Esophagus muscularis mucosa (tissue), 4 donors: Measurements from ENCODE around the gene RSRC2. TPM values are rescaled to one million over a fixed set of nuclear protein-coding genes. Genes with fewer than 3 reads are reported as not detected.
"Not testable (repeated sequence)": the region's sequence is repeated elsewhere in the genome, so short reads cannot be mapped to it uniquely, and the experiment has no call there.

Experiments
- DNase-seq: peaks from one replicate; pipeline ENCODE4 v3.0.0-alpha.2; 2017; ENCODE audit errors: extremely low spot score
- H3K27ac ChIP-seq, 4 donors: fragments of 200-600 bp; sonication (generic); replicated peaks in 1 of 4; 1 replicate in 3 of 4; 2 replicates in 1 of 4; pipeline ENCODE4 v1.5.1; 2016 to 2019; ENCODE audit warnings: mild to moderate bottlenecking in 1 of 4
- H3K27me3 ChIP-seq, 4 donors: fragments of 200-600 bp; sonication (generic); one replicate each; pipeline versions ENCODE4 v1.5.1 to v1.6.0; 2016 to 2019
- H3K36me3 ChIP-seq, 4 donors: fragments of 200-600 bp; sonication (generic); one replicate each; pipeline ENCODE4 v1.5.1; 2016 to 2019
- H3K4me1 ChIP-seq, 4 donors: fragments of 200-600 bp; sonication (generic); one replicate each; pipeline ENCODE4 v1.5.1; 2016 to 2019
- H3K4me3 ChIP-seq, 4 donors: fragments of 200-600 bp; sonication (generic); 1 replicate in 2 of 4; 2 replicates in 2 of 4; pipeline ENCODE4 v1.5.1; 2016 to 2019; ENCODE audit warnings: mild to moderate bottlenecking in 4 of 4, moderate library complexity in 1 of 4
- H3K9me3 ChIP-seq, 4 donors: fragments of 200-600 bp; sonication (generic); 1 replicate in 3 of 4; 2 replicates in 1 of 4; pipeline ENCODE4 v1.5.1; 2016 to 2019
- EP300 ChIP-seq: sonication (generic); formaldehyde crosslinking; IDR thresholded peaks from one replicate; pipeline ENCODE4 v1.6.1; 2017; ENCODE audit warnings: antibody characterized with exemption
- POLR2A ChIP-seq: fragments of 450-650 bp; IDR thresholded peaks from one replicate; pipeline ENCODE4 v1.6.1; 2017; ENCODE audit warnings: antibody characterized with exemption, moderate library complexity, mild to moderate bottlenecking, low read depth
- POLR2AphosphoS5 ChIP-seq, 2 donors: sonication (generic); formaldehyde crosslinking; IDR thresholded peaks; one replicate each; pipeline ENCODE4 v1.6.1; 2017; ENCODE audit warnings: antibody characterized with exemption in 2 of 2
- WGBS: methylation state at CpG from one replicate; pipeline ENCODE4 v1.1.5; 2018; 5-methylcytosine and 5-hydroxymethylcytosine counted together
- intact Hi-C: fragments of 100-400 bp; cut with DNase I; formaldehyde crosslinking; loops from one replicate; pipeline ENCODE4 v1.15.1; 2023
- total RNA-seq, 4 donors: library from RNA; depleted of rRNA; stranded (reverse); fragments of >200 nt; gene quantifications; one replicate each; pipeline versions ENCODE4 v1.1.0 to v1.2.1, GENCODE V29; 2016
- TF ChIP-seq, protein P1 (sequence below), 3 experiments: fragments of 200-600 bp in 2 of 3; fragments of 450-650 bp in 1 of 3; sonication (generic) in 2 of 3; IDR thresholded peaks; one replicate each; pipeline ENCODE4 v1.5.1; 2017 to 2019; ENCODE audit warnings: antibody characterized with exemption in 3 of 3, mild to moderate bottlenecking in 2 of 3, moderate library complexity in 1 of 3

RSRC2 gene
- total RNA-seq, 4 donors from 2014 or later, result 46.5 to 68.9 (median 48.6) TPM

DNA sequence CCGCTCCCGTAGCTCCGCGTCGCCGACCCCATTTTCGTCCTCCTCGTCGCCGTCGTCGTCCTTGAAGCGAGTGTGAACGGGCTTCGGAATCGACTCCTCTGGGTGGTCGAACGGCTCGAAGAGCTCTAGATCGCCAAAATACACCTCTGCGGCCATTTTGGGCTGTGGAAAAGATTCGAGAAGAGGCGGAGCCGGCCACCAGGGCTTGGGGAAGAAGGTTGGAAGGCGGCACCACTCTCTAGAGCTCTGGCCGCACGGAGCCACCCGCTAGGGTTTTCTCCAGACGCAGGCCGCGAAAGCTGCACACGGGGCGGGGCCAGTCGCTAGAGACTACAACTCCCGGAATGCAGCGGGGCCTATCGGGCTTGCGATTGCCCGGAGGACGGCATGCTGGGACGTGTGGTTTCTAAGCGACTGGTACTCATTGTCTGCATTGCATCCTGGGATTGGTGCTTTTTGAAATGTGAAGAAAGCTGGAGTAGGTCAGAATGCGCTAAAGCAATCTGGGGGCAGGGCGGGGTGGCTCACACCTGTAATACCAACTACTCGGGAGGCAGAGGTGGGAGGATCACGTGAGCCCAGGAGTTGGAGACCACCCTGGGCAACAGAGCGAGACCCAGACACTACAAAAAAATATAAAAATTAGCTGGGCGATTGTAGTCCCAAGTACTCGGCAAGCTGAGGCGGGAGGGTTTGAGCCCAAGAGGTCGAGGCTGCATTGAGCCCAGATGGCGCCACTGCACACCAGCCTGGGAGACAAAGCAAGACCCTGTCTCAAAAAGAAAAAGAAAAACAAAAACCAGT, 25.8 kb downstream of the RSRC2 start, which contains the start of gene ZCCHC8:
Gene ZCCHC8, minus strand, starts transcription at position 248 of the 804 bp plus-strand sequence. Its CDS starts 92 bp downstream, at position 156.
- peaks cover 20 to 44% (median 40%) of the 10 kb centered on the region in 4 donors for H3K4me1 ChIP-seq
- H3K4me3 ChIP-seq, result peak within 1 kb of the TSS; percentile 78 to 86 (median 81)
- peak within 1 kb of the TSS; percentile 96 to 98 (median 98) for H3K27ac ChIP-seq
- intact Hi-C loops, result no loop called here
- 5% methylated on average over 18 of the region's 52 CpGs for WGBS
- peak; percentile 99 for DNase-seq
- peak; percentile 78 for TF ChIP-seq POLR2A
- TF ChIP-seq, protein P1, sequence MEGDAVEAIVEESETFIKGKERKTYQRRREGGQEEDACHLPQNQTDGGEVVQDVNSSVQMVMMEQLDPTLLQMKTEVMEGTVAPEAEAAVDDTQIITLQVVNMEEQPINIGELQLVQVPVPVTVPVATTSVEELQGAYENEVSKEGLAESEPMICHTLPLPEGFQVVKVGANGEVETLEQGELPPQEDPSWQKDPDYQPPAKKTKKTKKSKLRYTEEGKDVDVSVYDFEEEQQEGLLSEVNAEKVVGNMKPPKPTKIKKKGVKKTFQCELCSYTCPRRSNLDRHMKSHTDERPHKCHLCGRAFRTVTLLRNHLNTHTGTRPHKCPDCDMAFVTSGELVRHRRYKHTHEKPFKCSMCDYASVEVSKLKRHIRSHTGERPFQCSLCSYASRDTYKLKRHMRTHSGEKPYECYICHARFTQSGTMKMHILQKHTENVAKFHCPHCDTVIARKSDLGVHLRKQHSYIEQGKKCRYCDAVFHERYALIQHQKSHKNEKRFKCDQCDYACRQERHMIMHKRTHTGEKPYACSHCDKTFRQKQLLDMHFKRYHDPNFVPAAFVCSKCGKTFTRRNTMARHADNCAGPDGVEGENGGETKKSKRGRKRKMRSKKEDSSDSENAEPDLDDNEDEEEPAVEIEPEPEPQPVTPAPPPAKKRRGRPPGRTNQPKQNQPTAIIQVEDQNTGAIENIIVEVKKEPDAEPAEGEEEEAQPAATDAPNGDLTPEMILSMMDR (IDR thresholded peaks at IDR 0.05), result peak in 2 of 3 experiments; percentile 8 to 36
- no peak for TF ChIP-seq EP300
- TF ChIP-seq POLR2AphosphoS5 (IDR thresholded peaks at IDR 0.05), result peak; percentile 97 to 98
- H3K27me3 ChIP-seq, result no peaks in the 10 kb centered on the region
- H3K36me3 ChIP-seq, result peaks cover 27 to 45% (median 34%) of the 10 kb centered on the region in 4 donors
- no peaks in the 10 kb centered on the region for H3K9me3 ChIP-seq

DNA sequence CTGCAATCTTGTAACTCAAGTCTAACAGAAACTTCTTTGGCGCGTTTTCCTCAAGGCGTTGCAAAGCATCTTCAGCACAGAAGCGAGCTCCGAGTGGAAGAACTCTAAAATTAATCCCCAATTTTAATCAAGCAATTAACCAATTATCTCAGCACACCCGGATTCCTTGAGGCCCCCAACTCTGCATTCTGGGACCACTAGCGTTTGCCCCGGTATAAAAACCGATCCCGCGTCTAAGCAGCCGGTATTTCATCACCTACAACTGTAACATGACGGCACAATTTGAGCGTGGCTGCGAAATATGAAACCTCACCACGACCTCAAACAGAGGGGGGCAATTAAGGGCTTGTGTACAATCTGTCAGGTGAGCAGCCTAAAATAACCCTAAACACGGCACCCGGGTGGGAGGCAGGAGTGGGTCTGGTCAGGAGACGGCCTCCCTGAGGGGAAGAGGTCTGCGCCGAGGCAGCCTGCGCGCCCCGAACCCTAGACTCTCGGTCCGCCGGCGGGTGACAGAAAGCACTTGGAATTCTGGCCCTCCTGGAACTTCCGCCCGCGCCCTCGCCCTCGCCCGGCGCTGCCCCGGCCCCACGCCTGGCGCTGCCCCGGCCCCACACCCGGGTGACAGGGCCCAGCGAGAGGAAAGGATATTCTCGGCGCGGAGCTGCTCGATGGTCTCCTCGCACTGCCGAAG, 26.6 kb downstream of the RSRC2 start:
- Histone ChIP-seq H3K4me1 (peaks cover 20 to 46% (median 43%) of the 10 kb centered on the region in 4 donors), H3K27me3 (no peaks in the 10 kb centered on the region), H3K9me3 (no peaks in the 10 kb centered on the region), H3K36me3 (peaks cover 20 to 43% (median 32%) of the 10 kb centered on the region in 4 donors), H3K4me3 (peak overlapping the region; percentile 78 to 86 (median 81)), H3K27ac (peak overlapping the region; percentile 96 to 98 (median 98))
- TF ChIP-seq POLR2A (no peak), POLR2AphosphoS5 (IDR thresholded peaks at IDR 0.05) (peak in 1 of 2 donors; percentile 41), EP300 (no peak)
- under 1% methylated on average over 16 of the region's 47 CpGs for WGBS
- peak; percentile 92 for DNase-seq
- intact Hi-C loops, result no loop called here

DNA sequence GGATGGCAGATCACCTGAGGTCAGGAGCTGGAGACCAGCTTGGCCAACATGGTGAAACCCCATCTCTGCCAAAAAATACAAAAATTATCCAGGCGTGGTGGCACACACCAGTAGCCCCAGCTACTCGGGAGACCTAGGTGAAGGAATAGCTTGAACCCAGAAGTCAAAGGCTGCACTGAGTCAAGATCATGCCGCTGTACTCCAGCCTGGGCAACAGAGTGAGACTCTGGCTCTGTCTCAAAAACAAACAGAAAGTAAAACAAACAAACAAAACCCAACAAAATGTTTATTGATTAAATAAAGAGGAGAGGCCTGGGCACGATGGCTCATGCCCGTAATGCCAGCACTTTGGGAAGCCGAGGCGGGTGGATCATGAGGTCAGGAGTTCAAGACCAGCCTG, 31.5 kb downstream of the RSRC2 start:
- Histone ChIP-seq H3K4me3 (no peak overlapping the region), H3K27me3 (no peaks in the 10 kb centered on the region), H3K4me1 (peaks cover 16 to 46% (median 36%) of the 10 kb centered on the region in 4 donors), H3K9me3 (no peaks in the 10 kb centered on the region), H3K36me3 (peaks cover 18 to 63% (median 53%) of the 10 kb centered on the region in 4 donors), H3K27ac (no peak overlapping the region)
- intact Hi-C loops, result no loop called here
- TF ChIP-seq POLR2A (no peak), EP300 (no peak), POLR2AphosphoS5 (IDR thresholded peaks at IDR 0.05) (no peak)
- TF ChIP-seq, protein P1 (IDR thresholded peaks at IDR 0.05), result no peak
- WGBS, result 78% methylated on average over 7 of the region's 7 CpGs
- DNase-seq, result no peak

DNA sequence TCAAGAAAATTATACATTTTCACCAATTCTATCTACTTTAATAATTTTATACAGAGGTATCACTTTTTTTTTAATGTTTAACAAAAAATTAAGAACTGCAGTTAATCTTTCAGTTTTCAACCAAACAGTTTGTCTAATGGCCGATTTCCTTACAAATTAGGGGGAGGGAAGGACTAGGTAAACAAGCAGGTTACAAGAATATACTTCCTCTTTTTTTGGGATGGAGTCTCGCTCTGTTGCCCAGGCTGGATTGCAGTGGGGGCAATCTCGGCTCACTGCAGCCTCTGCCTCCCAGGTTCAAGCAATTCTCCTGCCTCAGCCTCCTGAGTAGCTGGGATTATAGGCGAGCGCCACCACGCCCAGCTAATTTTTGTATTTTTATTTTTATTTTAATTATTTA, 33.5 kb downstream of the RSRC2 start:
- not testable (repeated sequence) for DNase-seq
- WGBS, result 95% methylated on average over 6 of the region's 6 CpGs
- peaks cover 37 to 84% (median 72%) of the 10 kb centered on the region in 4 donors for H3K36me3 ChIP-seq

DNA sequence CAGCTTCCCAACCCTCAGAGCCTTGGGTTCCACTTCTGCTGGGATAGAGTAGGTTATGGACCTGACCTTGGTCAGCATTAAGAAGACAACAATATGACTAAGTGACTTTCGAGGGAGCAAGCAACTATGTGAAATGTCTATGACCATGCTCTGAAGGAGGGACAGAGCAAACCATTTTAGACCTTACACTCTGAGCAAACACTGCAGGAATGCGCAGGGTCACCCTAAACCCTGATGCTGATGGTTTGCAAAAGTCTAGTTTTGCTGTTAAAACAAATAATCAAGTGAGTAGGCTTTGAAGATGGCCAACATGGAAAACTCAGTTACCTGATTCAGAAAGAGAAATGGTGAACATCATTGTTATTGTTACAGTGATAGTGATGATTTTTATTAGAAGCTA, 34.7 kb downstream of the RSRC2 start:
- TF ChIP-seq, protein P1 (IDR thresholded peaks at IDR 0.05), result no peak
- TF ChIP-seq POLR2A (no peak), EP300 (no peak), POLR2AphosphoS5 (IDR thresholded peaks at IDR 0.05) (no peak)
- Histone ChIP-seq H3K36me3 (peaks cover 49 to 93% (median 84%) of the 10 kb centered on the region in 4 donors), H3K9me3 (no peaks in the 10 kb centered on the region), H3K4me3 (no peak overlapping the region), H3K4me1 (peaks cover 0 to 20% (median 9%) of the 10 kb centered on the region in 4 donors), H3K27ac (no peak overlapping the region), H3K27me3 (no peaks in the 10 kb centered on the region)
- DNase-seq, result no peak
- WGBS, result 86% methylated on average over 2 of the region's 2 CpGs
- intact Hi-C loops, result no loop called here

More for the DNA sequence above, 33.5 kb downstream of the RSRC2 start:
- H3K27me3 ChIP-seq, H3K27ac ChIP-seq, H3K9me3 ChIP-seq, intact Hi-C loops, H3K4me3 ChIP-seq: not testable (repeated sequence)
- peaks cover 1 to 32% (median 21%) of the 10 kb centered on the region in 4 donors for H3K4me1 ChIP-seq
